OCI-LY1 (cell line): ENCODE data around the gene SEC14L3.

Experiments
- H2AFZ ChIP-seq: fragments of 200-600 bp; sonication (generic), shearing (Covaris generic); 2 replicates; pipeline ENCODE4 v1.6.0; 2014; ENCODE audit warnings: antibody characterized with exemption, mild to moderate bottlenecking, low read length
- H3F3A ChIP-seq: fragments of 200-600 bp; sonication (generic), shearing (Covaris generic); 2 replicates; pipeline ENCODE4 v1.6.0; 2014; ENCODE audit warnings: mild to moderate bottlenecking, antibody characterized with exemption, low read length, moderate library complexity; ENCODE audit not compliant: insufficient read depth
- H3K27ac ChIP-seq: fragments of 200-600 bp; sonication (generic); 2 replicates; pipeline ENCODE4 v1.5.1; 2014; ENCODE audit warnings: low read length, mixed run types, mild to moderate bottlenecking, low read depth; ENCODE audit not compliant: poor library complexity, severe bottlenecking
- H3K27me3 ChIP-seq: fragments of 200-600 bp; sonication (generic); 2 replicates; pipeline ENCODE4 v1.6.0; 2014; ENCODE audit warnings: antibody characterized with exemption, mild to moderate bottlenecking, low read length, moderate library complexity; ENCODE audit not compliant: insufficient read depth
- H3K36me3 ChIP-seq: fragments of 200-600 bp; sonication (generic); 2 replicates; pipeline ENCODE4 v1.6.1; 2014; ENCODE audit warnings: mild to moderate bottlenecking, antibody characterized with exemption, low read length, moderate library complexity, mixed read lengths; ENCODE audit not compliant: insufficient read depth
- H3K4me1 ChIP-seq: fragments of 200-600 bp; sonication (generic); 2 replicates; pipeline ENCODE4 v1.5.1; 2014; ENCODE audit warnings: mild to moderate bottlenecking, low read length, moderate library complexity; ENCODE audit not compliant: insufficient read depth, severe bottlenecking
- H3K4me2 ChIP-seq: fragments of 200-600 bp; sonication (generic), shearing (Covaris generic); 2 replicates; pipeline ENCODE4 v1.6.1; 2014; ENCODE audit warnings: low read length
- H3K4me3 ChIP-seq: fragments of 200-600 bp; sonication (generic); 2 replicates; pipeline ENCODE4 v1.5.1; 2014; ENCODE audit warnings: low read length, low read depth, mild to moderate bottlenecking, mixed read lengths; ENCODE audit not compliant: poor library complexity, severe bottlenecking
- H3K79me2 ChIP-seq: fragments of 200-600 bp; shearing (Covaris generic); 2 replicates; pipeline ENCODE4 v1.6.1; 2016; ENCODE audit warnings: mixed run types, low read length, mixed read lengths; ENCODE audit not compliant: insufficient read depth
- H3K9ac ChIP-seq: fragments of 200-600 bp; sonication (generic), shearing (Covaris generic); 2 replicates; pipeline ENCODE4 v1.6.1; 2014; ENCODE audit warnings: mild to moderate bottlenecking, low read length, mixed read lengths
- H3K9me2 ChIP-seq: fragments of 200-600 bp; sonication (generic), shearing (Covaris generic); 2 replicates; pipeline ENCODE4 v1.6.1; 2014; ENCODE audit warnings: low read depth, mild to moderate bottlenecking, low read length, mixed read lengths
- H3K9me3 ChIP-seq: fragments of 200-600 bp; shearing (Covaris generic); 2 replicates; pipeline ENCODE4 v1.6.1; 2014; ENCODE audit warnings: low read length, mixed read lengths
- H4K20me1 ChIP-seq: fragments of 200-600 bp; sonication (generic), shearing (Covaris generic); 2 replicates; pipeline ENCODE4 v1.6.0; 2016; ENCODE audit warnings: mild to moderate bottlenecking, low read length; ENCODE audit not compliant: insufficient read depth
- CTCF ChIP-seq: fragments of 200-600 bp; sonication (generic), shearing (Covaris generic); IDR thresholded peaks from 2 replicates; pipeline ENCODE4 v1.5.1; 2017; ENCODE audit warnings: mild to moderate bottlenecking, antibody characterized with exemption, low read length, moderate library complexity, mixed read lengths
- EZH2 ChIP-seq: fragments of 200-600 bp; sonication (generic), shearing (Covaris generic); IDR thresholded peaks from 2 replicates; pipeline ENCODE4 v1.8.0; 2017; ENCODE audit warnings: borderline replicate concordance, mixed run types, mild to moderate bottlenecking, antibody characterized with exemption, low read length, moderate library complexity, mixed read lengths

Gene SEC14L3

GRCh38 chr22:30511109-30511508 is 39.3 kb upstream of the SEC14L3 start:
- Histone ChIP-seq H3K36me3 (no peaks in the 10 kb centered on the region), H3K9me2 (no peaks in the 10 kb centered on the region), H2AFZ (no peak overlapping the region), H3K4me1 (no peaks in the 10 kb centered on the region), H3K79me2 (no peaks in the 10 kb centered on the region), H3F3A (no peaks in the 10 kb centered on the region), H3K4me3 (no peak overlapping the region), H3K27me3 (no peaks in the 10 kb centered on the region), H3K9me3 (no peaks in the 10 kb centered on the region), H3K9ac (no peak overlapping the region), H4K20me1 (no peaks in the 10 kb centered on the region), H3K4me2 (no peak overlapping the region), H3K27ac (no peak overlapping the region)
- no peak for TF ChIP-seq CTCF
- TF ChIP-seq EZH2, result no peak

- Histone ChIP-seq H3F3A (no peaks in the 10 kb centered on the region), H3K4me3 (no peak overlapping the region), H3K9ac (no peak overlapping the region), H3K4me1 (no peaks in the 10 kb centered on the region), H3K79me2 (no peaks in the 10 kb centered on the region), H3K9me2 (no peaks in the 10 kb centered on the region), H4K20me1 (no peaks in the 10 kb centered on the region), H3K27ac (no peak overlapping the region), H2AFZ (no peak overlapping the region), H3K36me3 (no peaks in the 10 kb centered on the region), H3K9me3 (no peaks in the 10 kb centered on the region), H3K27me3 (no peaks in the 10 kb centered on the region), H3K4me2 (no peak overlapping the region)
- TF ChIP-seq EZH2 (no peak), CTCF (no peak)
Measured at GRCh38 chr22:30508216-30508615, 36.4 kb upstream of the SEC14L3 start.

- no peak overlapping the region for H3K9ac ChIP-seq
Measured at GRCh38 chr22:30507670-30508069, 35.9 kb upstream of the SEC14L3 start.

More at GRCh38 chr22:30507670-30508069, 35.9 kb upstream of the SEC14L3 start:
- no peak overlapping the region for H3K27ac ChIP-seq
- TF ChIP-seq EZH2 (no peak), CTCF (no peak)
- H4K20me1 ChIP-seq, result no peaks in the 10 kb centered on the region
- no peaks in the 10 kb centered on the region for H3K4me1 ChIP-seq
- H3K4me2 ChIP-seq, result no peak overlapping the region
- no peaks in the 10 kb centered on the region for H3K9me2 ChIP-seq
- H2AFZ ChIP-seq, result no peak overlapping the region
- no peaks in the 10 kb centered on the region for H3F3A ChIP-seq
- no peaks in the 10 kb centered on the region for H3K9me3 ChIP-seq
- H3K27me3 ChIP-seq, result no peaks in the 10 kb centered on the region
- H3K4me3 ChIP-seq, result no peak overlapping the region
- no peaks in the 10 kb centered on the region for H3K36me3 ChIP-seq
- no peaks in the 10 kb centered on the region for H3K79me2 ChIP-seq
